Esophagus (tissue), 2 donors: ENCODE results near the gene KREMEN2. TPM values are rescaled to one million over a fixed set of nuclear protein-coding genes. Genes with fewer than 3 reads are reported as not detected.

ENCODE experiments used
- H3K27ac ChIP-seq, 2 donors: one replicate each; pipeline ENCODE4 v1.5.1; 2013; ENCODE audit warnings: low read depth in 2 of 2, mild to moderate bottlenecking in 2 of 2, inconsistent platforms in 1 of 2, low read length in 1 of 2, moderate library complexity in 1 of 2
- H3K27me3 ChIP-seq, 2 donors: one replicate each; pipeline ENCODE4 v1.6.1; 2013; ENCODE audit warnings: low read length in 2 of 2, control low read depth in 1 of 2, mild to moderate bottlenecking in 1 of 2; ENCODE audit not compliant: insufficient read depth in 2 of 2, control insufficient read depth in 1 of 2
- H3K36me3 ChIP-seq, 2 donors: one replicate each; pipeline ENCODE4 v1.6.1; 2013; ENCODE audit warnings: low read length in 1 of 2; ENCODE audit not compliant: control insufficient read depth in 2 of 2, insufficient read depth in 2 of 2
- H3K4me1 ChIP-seq, 2 donors: one replicate each; pipeline ENCODE4 v1.6.1; 2013; ENCODE audit warnings: low read length in 1 of 2; ENCODE audit not compliant: control insufficient read depth in 2 of 2, insufficient read depth in 2 of 2
- H3K4me3 ChIP-seq, 2 donors: one replicate each; pipeline ENCODE4 v1.5.1; 2013; ENCODE audit warnings: low read length in 2 of 2, mild to moderate bottlenecking in 2 of 2, low read depth in 1 of 2, moderate library complexity in 1 of 2
- H3K9me3 ChIP-seq, 2 donors: one replicate each; pipeline ENCODE4 v1.6.1; 2013; ENCODE audit warnings: mild to moderate bottlenecking in 2 of 2, low read depth in 1 of 2, low read length in 1 of 2, moderate library complexity in 1 of 2; ENCODE audit not compliant: control insufficient read depth in 2 of 2, insufficient read depth in 1 of 2
- WGBS, 2 donors: extraction: QIAGEN DNeasy Blood & Tissue Kit; methylation state at CpG; one replicate each; pipeline ENCODE4 v1.1.7; 2013; 5-methylcytosine and 5-hydroxymethylcytosine counted together
- polyA plus RNA-seq, 2 donors: library from polyadenylated mRNA; stranded (reverse); fragments of 200-250 nt; gene quantifications; one replicate each; pipeline ENCODE4 v1.2.3, GENCODE V29; 2013
- donor health status: healthy with polysubstance abuse.
- donor health status: Bipolar disorder and iron deficiency.

Gene KREMEN2
- polyA plus RNA-seq, 2 donors: 1.6 to 1.8 TPM

GRCh38 chr16:2981899-2982250, 17.8 kb downstream of the KREMEN2 start:
- 70 to 71% methylated on average over 4 of the region's 4 CpGs for WGBS, 2 donors
- Histone ChIP-seq H3K4me1 (peaks cover 2 to 10% of the 10 kb centered on the region in 2 donors), H3K36me3 (no peaks in the 10 kb centered on the region), H3K27ac (no peak overlapping the region), H3K9me3 (no peaks in the 10 kb centered on the region), H3K4me3 (no peak overlapping the region), H3K27me3 (no peaks in the 10 kb centered on the region)

DNA sequence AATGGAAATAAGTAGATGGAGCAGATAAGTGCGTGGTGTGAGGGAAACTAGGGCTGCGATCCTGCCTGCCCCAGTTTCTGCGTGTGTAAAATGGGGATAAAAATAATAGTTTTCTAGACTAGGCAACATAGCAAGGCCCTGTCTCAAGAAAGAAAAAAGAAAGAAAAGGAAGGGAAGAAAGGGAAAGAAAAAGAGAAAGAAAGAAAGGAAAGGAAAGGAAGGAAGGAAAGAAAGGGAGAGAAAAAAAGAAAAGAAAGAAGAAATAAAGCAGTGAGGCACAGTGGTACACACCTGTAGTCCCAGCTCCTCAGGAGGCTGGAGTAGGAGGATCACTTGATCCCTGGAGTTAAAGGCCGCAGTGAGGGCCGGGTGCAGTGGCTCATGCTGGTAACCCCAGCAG, 18.3 kb downstream of the KREMEN2 start:
- Histone ChIP-seq H3K27me3 (no peaks in the 10 kb centered on the region), H3K27ac (no peak overlapping the region), H3K4me1 (peaks cover 2 to 10% of the 10 kb centered on the region in 2 donors), H3K36me3 (no peaks in the 10 kb centered on the region), H3K4me3 (no peak overlapping the region), H3K9me3 (no peaks in the 10 kb centered on the region)
- 87 to 89% methylated on average over 5 of the region's 5 CpGs for WGBS, 2 donors

DNA sequence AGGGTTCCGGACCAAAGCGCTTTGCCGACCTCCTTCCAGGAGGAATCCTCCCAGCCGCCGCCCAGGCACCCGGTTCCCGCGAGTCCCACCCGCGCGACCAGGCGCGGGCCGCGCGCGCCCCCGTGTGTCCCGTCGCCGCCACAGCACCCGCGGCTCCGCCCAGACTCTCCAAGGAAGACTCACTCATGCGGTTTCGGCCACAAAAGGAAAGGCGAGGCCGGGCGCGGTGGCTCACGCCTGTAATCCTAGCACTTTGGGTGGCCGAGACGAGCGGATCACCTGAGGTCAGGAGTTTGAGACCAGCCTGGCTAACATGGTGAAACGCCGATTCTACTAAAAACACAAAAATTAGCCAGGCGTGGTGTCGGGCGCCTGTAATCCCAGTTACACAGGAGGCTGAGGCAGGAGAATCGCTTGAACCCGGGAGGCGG, 19.6 kb downstream of the KREMEN2 start:
- no peak overlapping the region for H3K27ac ChIP-seq
- 8 to 9% methylated on average over 42 of the region's 42 CpGs for WGBS, 2 donors
- H3K4me1 ChIP-seq: peaks cover 2 to 10% of the 10 kb centered on the region in 2 donors
- no peaks in the 10 kb centered on the region for H3K36me3 ChIP-seq
- no peaks in the 10 kb centered on the region for H3K9me3 ChIP-seq
- H3K27me3 ChIP-seq: no peaks in the 10 kb centered on the region
- H3K4me3 ChIP-seq: peak overlapping the region in 1 of 2 donors; percentile 15

- WGBS, 2 donors: 23 to 34% methylated on average over 9 of the region's 9 CpGs
- Histone ChIP-seq H3K27ac (peak overlapping the region in 1 of 2 donors; percentile 13), H3K9me3 (no peaks in the 10 kb centered on the region), H3K4me3 (no peak overlapping the region), H3K27me3 (no peaks in the 10 kb centered on the region), H3K4me1 (peaks cover 2 to 4% of the 10 kb centered on the region in 2 donors), H3K36me3 (no peaks in the 10 kb centered on the region)
These were observed 21.4 kb downstream of the KREMEN2 start for GRCh38 chr16:2985462-2985861.

DNA sequence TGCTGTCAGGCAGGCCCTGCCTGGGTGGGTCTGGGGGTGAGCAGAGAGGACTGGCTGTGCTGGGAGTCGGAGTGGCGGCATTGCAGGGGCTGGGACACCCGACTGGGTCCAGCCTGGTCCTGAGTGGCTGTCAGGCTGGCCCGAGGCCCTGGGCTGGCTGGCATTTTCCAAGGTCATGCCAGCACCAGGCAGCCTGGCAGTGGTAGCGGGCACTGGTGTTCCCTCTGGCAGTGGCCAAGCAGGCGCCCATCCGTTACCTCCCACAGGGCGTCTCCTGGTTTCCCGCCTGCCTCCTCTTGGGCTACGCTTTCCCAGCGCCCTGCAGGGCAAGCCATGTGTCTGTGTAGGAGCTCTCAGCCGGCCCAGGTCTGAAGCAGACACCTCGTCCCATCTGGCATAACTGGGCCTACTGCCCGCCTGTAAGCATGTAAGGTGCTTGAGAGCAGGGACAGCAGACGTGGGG, 21.8 kb downstream of the KREMEN2 start:
- no peaks in the 10 kb centered on the region for H3K36me3 ChIP-seq
- no peaks in the 10 kb centered on the region for H3K9me3 ChIP-seq
- no peaks in the 10 kb centered on the region for H3K27me3 ChIP-seq
- 50 to 58% methylated on average over 15 of the region's 15 CpGs for WGBS, 2 donors
- peak overlapping the region in 1 of 2 donors; percentile 13 for H3K27ac ChIP-seq
- H3K4me1 ChIP-seq: peaks cover 2 to 7% of the 10 kb centered on the region in 2 donors
- no peak overlapping the region for H3K4me3 ChIP-seq

DNA sequence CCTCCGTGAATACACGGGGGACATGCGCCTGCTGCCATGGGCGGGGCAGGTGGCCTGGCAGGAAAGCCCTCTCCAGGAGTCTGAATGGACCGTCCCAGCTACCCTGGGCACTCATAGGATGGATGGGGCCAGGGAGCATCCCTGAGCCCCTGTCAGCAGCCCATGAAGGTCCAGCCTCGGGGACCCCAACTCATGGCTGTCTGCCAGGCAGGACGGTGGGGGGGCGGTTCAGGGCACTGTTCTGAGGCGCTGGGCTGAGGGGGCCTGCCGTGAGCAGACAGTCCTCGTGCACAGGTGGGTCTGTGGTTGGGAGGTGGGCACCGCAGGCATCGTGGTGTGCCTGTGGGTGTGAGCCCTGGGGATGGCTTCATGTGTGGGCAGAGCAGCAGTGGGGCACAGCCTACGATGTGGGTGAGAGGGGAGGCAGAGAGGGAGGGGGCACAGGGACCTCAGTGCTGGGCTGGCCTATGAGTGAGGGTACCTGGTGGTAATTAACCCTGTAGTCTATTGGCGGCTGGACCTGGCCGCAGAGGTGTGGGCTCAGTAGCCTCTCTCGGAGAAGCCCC, 22.6 kb downstream of the KREMEN2 start:
- peaks cover 2 to 7% of the 10 kb centered on the region in 2 donors for H3K4me1 ChIP-seq
- H3K36me3 ChIP-seq: no peaks in the 10 kb centered on the region
- no peaks in the 10 kb centered on the region for H3K27me3 ChIP-seq
- no peak overlapping the region for H3K4me3 ChIP-seq
- H3K9me3 ChIP-seq: no peaks in the 10 kb centered on the region
- H3K27ac ChIP-seq: no peak overlapping the region
- WGBS, 2 donors: 66 to 72% methylated on average over 17 of the region's 17 CpGs

DNA sequence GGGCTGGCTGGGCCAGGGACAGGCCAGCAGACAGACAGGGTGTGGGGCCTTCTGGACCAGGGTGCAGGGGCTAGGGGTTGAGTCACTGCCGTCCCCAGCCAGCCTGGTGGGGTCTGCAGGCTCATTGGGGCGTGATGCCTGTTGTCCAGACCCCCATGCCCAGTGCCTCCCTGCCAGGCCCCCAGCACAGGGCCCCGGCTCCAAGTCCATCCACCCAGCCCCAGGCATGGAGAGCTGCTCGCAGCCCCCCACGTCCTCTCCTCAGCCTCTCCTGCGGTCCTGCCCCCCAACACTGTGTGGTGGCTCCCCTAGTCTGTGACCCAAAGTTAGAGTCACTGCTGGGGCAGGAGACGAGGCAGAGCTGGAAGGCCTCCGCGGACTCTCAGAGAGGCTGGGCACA, 23.2 kb downstream of the KREMEN2 start:
- Histone ChIP-seq H3K4me1 (peaks cover 2 to 9% of the 10 kb centered on the region in 2 donors), H3K27ac (no peak overlapping the region), H3K9me3 (no peaks in the 10 kb centered on the region), H3K4me3 (no peak overlapping the region), H3K27me3 (no peaks in the 10 kb centered on the region), H3K36me3 (no peaks in the 10 kb centered on the region)
- WGBS, 2 donors: 87 to 95% methylated on average over 9 of the region's 9 CpGs

DNA sequence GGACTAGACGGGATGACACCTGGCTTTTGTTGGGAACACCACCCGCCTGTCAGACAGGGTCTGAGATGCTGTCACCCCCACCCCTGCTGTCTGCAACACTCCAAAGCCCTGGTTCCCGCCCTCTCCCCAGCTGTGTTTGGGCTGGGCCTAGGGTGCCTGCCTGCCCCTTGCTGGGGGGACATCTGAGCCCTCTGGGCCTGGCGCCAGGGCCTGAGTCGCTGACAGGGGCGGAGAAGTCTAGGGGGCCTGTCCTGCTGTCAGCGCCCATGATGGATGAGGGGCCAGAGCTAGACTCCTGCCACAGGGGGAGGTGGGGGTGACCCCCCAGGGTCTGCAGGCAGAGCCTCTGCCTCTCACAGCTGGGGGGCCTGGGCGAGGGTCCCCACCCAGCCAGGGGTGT, 23.8 kb downstream of the KREMEN2 start:
- Histone ChIP-seq H3K9me3 (no peaks in the 10 kb centered on the region), H3K4me1 (peaks cover 2 to 11% of the 10 kb centered on the region in 2 donors), H3K27me3 (no peaks in the 10 kb centered on the region), H3K4me3 (no peak overlapping the region), H3K36me3 (no peaks in the 10 kb centered on the region), H3K27ac (no peak overlapping the region)
- 59 to 61% methylated on average over 8 of the region's 8 CpGs for WGBS, 2 donors

DNA sequence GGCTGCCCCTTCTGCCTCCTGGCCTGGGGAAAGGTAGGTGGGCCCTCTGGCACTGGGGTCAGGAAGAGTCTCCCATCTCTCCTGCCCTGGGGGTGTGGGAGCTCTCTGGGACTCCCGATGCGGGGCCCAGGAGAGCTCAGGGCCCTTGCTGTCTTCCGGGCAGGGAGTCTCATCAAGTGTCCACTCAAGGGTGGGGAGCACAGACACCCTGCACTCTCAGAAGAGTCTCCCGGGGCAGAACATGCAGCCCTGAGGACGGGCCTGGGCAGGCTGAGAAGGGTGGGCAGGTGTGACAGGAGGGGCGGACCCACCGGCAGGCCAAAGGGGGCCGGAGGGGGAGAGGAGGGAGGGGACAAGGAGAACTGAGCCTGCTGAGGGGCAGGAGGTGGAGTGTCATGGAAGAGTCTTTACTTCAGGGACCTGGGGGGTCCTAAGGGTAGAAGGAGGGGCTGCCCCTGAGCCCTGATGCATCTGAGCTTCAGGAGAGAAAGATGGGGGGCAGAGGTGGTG, 24.6 kb downstream of the KREMEN2 start:
- H3K4me1 ChIP-seq: peaks cover 2 to 11% of the 10 kb centered on the region in 2 donors
- no peak overlapping the region for H3K27ac ChIP-seq
- no peaks in the 10 kb centered on the region for H3K27me3 ChIP-seq
- no peaks in the 10 kb centered on the region for H3K9me3 ChIP-seq
- no peaks in the 10 kb centered on the region for H3K36me3 ChIP-seq
- WGBS, 2 donors: 50 to 58% methylated on average over 8 of the region's 8 CpGs
- no peak overlapping the region for H3K4me3 ChIP-seq

DNA sequence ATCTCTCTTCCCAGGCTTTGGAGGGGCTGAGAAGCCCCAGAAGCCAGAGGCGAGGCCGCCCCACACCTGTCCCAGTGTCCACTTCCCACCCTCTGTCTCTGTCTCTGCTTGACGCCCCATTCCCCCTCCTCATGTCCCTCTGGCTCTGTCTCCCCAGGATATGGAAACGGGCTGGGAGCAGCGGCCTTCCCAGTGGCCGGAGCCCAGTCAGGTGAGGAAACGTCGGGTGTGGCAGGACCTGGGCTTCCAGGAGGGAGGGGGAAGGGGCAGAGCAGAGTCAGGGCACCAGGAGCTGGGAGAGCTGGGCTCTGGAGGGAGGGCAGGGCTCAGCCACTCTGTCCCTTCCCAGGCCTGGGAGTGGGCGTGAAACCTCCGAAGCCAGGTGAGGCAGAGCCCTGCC, 26.8 kb downstream of the KREMEN2 start:
- H3K4me1 ChIP-seq: peaks cover 0 to 7% of the 10 kb centered on the region in 2 donors
- no peak overlapping the region for H3K27ac ChIP-seq
- no peaks in the 10 kb centered on the region for H3K9me3 ChIP-seq
- 56 to 59% methylated on average over 8 to 10 of the region's 10 CpGs for WGBS, 2 donors
- H3K36me3 ChIP-seq: no peaks in the 10 kb centered on the region
- H3K27me3 ChIP-seq: no peaks in the 10 kb centered on the region
- H3K4me3 ChIP-seq: no peak overlapping the region
